IPS DF 4.7 (cell line): ENCODE data around the gene USP24.
"Not testable (repeated sequence)": the region's sequence is repeated elsewhere in the genome, so short reads cannot be mapped to it uniquely, and the experiment has no call there.

Experiments used
- DNase-seq: peaks from one replicate; pipeline ENCODE4 v3.0.0-alpha.2; 2013; ENCODE audit warnings: low spot score; ENCODE audit errors: extremely low read depth

The USP24 gene

GRCh38 chr1:55196433-55197035 lies 18.6 kb downstream of the USP24 start:
- DNase-seq = no peak

- DNase-seq = no peak
These were observed 19.5 kb downstream of the USP24 start for GRCh38 chr1:55195521-55196233.

- no peak for DNase-seq
These were observed 20.3 kb downstream of the USP24 start for GRCh38 chr1:55194851-55195250.

GRCh38 chr1:55192093-55192492 lies 23.1 kb downstream of the USP24 start:
- no peak for DNase-seq

GRCh38 chr1:55191219-55191952 lies 23.8 kb downstream of the USP24 start:
- DNase-seq = not testable (repeated sequence)

GRCh38 chr1:55190109-55190508 lies 25.1 kb downstream of the USP24 start:
- DNase-seq = no peak

GRCh38 chr1:55188909-55189308 lies 26.3 kb downstream of the USP24 start:
- no peak for DNase-seq

GRCh38 chr1:55185832-55186231 lies 29.3 kb downstream of the USP24 start:
- no peak for DNase-seq

GRCh38 chr1:55184859-55185258 lies 30.3 kb downstream of the USP24 start:
- no peak for DNase-seq

- DNase-seq = no peak
These were observed 33.5 kb downstream of the USP24 start for GRCh38 chr1:55181666-55182065.

- DNase-seq = no peak
These were observed 35.0 kb downstream of the USP24 start for GRCh38 chr1:55180075-55180670.

- no peak for DNase-seq
These were observed 35.9 kb downstream of the USP24 start for GRCh38 chr1:55179177-55179835.

GRCh38 chr1:55172687-55173086 lies 42.5 kb downstream of the USP24 start:
- no peak for DNase-seq

- DNase-seq = no peak
These were observed 42.9 kb downstream of the USP24 start for GRCh38 chr1:55172272-55172671.

GRCh38 chr1:55171694-55172093 lies 43.5 kb downstream of the USP24 start:
- DNase-seq = no peak

- DNase-seq = no peak
These were observed 44.7 kb downstream of the USP24 start for GRCh38 chr1:55170426-55170825.

- no peak for DNase-seq
These were observed 46.0 kb downstream of the USP24 start for GRCh38 chr1:55169126-55169525.

- peak; percentile 25 for DNase-seq
These were observed 46.8 kb downstream of the USP24 start for GRCh38 chr1:55168353-55168752.

GRCh38 chr1:55167224-55167871 lies 47.8 kb downstream of the USP24 start:
- DNase-seq = no peak

- DNase-seq = no peak
These were observed 50.3 kb downstream of the USP24 start for GRCh38 chr1:55164906-55165305.

GRCh38 chr1:55159571-55159970 lies 55.6 kb downstream of the USP24 start:
- no peak for DNase-seq
